DMS79 (cell line): ENCODE data around the gene IKZF4.

Experiments used
- DNase-seq: peaks from one replicate; lab custom pipeline; 2025; lab: John Stamatoyannopoulos, UW

The IKZF4 gene

GRCh38 chr12:56082967-56083366, 62.1 kb downstream of the IKZF4 start:
- no peak for DNase-seq

- DNase-seq = no peak
These were observed 64.2 kb downstream of the IKZF4 start for GRCh38 chr12:56084958-56085543.

GRCh38 chr12:56086096-56086495, 65.3 kb downstream of the IKZF4 start:
- no peak for DNase-seq

- no peak for DNase-seq
These were observed 65.8 kb downstream of the IKZF4 start for GRCh38 chr12:56086608-56087007.

GRCh38 chr12:56087220-56087619, 66.4 kb downstream of the IKZF4 start:
- no peak for DNase-seq
